Ishikawa (cell line): Measurements from ENCODE around the gene ATP6V1D.

ENCODE experiments used
- CEBPB ChIP-seq: IDR thresholded peaks from 2 replicates; pipeline ENCODE4 v1.6.1; 2012
- CREB1 ChIP-seq: IDR thresholded peaks from 2 replicates; pipeline ENCODE4 v1.6.1; 2012; ENCODE audit warnings: low read depth
- EGR1 ChIP-seq: IDR thresholded peaks from 2 replicates; pipeline ENCODE4 v1.6.1; 2012
- EP300 ChIP-seq: IDR thresholded peaks from 2 replicates; pipeline ENCODE4 v1.6.1; 2012; ENCODE audit warnings: borderline replicate concordance
- FOXM1 ChIP-seq: IDR thresholded peaks from 2 replicates; pipeline ENCODE4 v1.6.1; 2012; ENCODE audit warnings: low read depth, borderline replicate concordance
- NFIC ChIP-seq: IDR thresholded peaks from 2 replicates; pipeline ENCODE4 v1.6.1; 2012
- RAD21 ChIP-seq: IDR thresholded peaks from 2 replicates; pipeline ENCODE4 v1.6.1; 2012; ENCODE audit warnings: low read depth
- TAF1 ChIP-seq: IDR thresholded peaks from 2 replicates; pipeline ENCODE4 v1.6.1; 2012; ENCODE audit warnings: low read depth, mild to moderate bottlenecking
- TCF12 ChIP-seq: IDR thresholded peaks from 2 replicates; pipeline ENCODE4 v1.6.1; 2012; ENCODE audit warnings: low read depth
- TEAD4 ChIP-seq: IDR thresholded peaks from 2 replicates; pipeline ENCODE4 v1.6.1; 2012
- YY1 ChIP-seq: IDR thresholded peaks from 2 replicates; pipeline ENCODE4 v1.6.1; 2012; ENCODE audit warnings: low read depth
- ZBTB7A ChIP-seq: IDR thresholded peaks from 2 replicates; pipeline ENCODE4 v1.6.1; 2012; ENCODE audit warnings: low read depth
- TF ChIP-seq, protein P1 (sequence below): IDR thresholded peaks from 2 replicates; pipeline ENCODE4 v1.6.1; 2012; ENCODE audit warnings: low read depth, mild to moderate bottlenecking
- TF ChIP-seq, protein P2 (sequence below): IDR thresholded peaks from 2 replicates; pipeline ENCODE4 v1.6.1; 2012
- TF ChIP-seq, protein P3 (sequence below): IDR thresholded peaks from 2 replicates; pipeline ENCODE4 v1.6.1; 2012

Gene ATP6V1D

DNA sequence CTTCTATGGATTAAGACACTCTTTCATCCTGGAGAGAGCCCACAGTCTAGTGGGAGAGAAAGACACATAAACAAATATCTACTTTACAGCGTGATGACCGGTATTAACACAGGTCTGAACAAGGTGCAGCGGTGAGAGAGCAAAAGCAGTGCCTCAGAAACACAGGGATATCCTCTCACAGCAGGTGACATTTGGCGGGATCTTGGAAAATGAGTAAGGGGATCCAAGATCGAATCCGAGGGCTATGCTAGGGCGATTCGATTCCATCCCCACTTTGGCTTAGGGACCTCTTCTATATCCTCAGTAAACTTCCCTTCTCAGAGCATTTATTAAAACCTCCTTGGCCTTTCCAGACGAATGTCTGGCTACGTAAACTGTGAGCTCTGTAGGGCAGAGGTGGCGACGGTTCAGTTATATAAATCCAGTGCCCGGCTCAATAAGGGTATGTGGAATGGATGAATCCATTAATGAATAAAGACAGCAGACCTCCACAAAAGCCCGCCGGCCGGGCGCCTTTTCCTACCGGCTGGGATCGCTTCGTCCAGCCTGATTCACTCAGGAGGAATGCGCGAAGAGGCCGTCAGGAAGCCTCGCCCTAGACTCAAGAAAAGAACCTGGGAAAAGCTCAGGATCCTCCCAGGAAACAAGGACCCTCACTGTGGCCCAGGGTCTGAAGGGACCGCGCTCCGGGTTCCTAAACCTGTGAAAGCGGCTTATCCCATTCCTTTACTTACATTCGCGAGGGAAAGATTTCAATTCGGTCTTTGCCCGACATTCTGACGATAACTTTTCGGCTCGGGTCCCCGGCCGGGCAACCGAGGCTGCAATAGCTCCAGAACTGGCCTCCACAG, 455 bp downstream of the ATP6V1D start:
- TF ChIP-seq TAF1 (peak; percentile 6; the same call in 1 of the 2 replicates), EGR1 (no peak)

DNA sequence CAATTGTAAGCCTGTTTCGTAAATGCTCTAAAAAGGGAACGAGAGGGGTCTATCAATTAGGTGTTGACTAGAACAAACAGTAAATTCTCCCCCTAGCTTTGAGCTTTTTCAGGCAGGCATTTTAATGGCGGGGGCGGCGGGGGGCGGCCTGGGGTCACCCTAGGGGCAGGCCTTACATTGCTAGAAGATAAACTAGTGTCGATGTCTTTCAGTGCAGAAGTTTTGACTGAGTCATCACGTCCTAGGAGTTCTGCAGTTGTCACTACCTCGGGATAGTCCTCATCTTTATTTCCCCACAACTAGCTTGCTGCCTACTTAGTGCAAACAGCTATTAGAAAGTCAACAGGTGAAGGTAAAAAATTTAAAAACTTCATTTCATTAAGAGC, 1.6 kb downstream of the ATP6V1D start:
- TF ChIP-seq TAF1, result no peak
- TF ChIP-seq TCF12, result no peak
- no peak for TF ChIP-seq NFIC
- no peak for TF ChIP-seq CREB1
- TF ChIP-seq, protein P1, sequence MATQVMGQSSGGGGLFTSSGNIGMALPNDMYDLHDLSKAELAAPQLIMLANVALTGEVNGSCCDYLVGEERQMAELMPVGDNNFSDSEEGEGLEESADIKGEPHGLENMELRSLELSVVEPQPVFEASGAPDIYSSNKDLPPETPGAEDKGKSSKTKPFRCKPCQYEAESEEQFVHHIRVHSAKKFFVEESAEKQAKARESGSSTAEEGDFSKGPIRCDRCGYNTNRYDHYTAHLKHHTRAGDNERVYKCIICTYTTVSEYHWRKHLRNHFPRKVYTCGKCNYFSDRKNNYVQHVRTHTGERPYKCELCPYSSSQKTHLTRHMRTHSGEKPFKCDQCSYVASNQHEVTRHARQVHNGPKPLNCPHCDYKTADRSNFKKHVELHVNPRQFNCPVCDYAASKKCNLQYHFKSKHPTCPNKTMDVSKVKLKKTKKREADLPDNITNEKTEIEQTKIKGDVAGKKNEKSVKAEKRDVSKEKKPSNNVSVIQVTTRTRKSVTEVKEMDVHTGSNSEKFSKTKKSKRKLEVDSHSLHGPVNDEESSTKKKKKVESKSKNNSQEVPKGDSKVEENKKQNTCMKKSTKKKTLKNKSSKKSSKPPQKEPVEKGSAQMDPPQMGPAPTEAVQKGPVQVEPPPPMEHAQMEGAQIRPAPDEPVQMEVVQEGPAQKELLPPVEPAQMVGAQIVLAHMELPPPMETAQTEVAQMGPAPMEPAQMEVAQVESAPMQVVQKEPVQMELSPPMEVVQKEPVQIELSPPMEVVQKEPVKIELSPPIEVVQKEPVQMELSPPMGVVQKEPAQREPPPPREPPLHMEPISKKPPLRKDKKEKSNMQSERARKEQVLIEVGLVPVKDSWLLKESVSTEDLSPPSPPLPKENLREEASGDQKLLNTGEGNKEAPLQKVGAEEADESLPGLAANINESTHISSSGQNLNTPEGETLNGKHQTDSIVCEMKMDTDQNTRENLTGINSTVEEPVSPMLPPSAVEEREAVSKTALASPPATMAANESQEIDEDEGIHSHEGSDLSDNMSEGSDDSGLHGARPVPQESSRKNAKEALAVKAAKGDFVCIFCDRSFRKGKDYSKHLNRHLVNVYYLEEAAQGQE, result no peak
- TF ChIP-seq, protein P2, sequence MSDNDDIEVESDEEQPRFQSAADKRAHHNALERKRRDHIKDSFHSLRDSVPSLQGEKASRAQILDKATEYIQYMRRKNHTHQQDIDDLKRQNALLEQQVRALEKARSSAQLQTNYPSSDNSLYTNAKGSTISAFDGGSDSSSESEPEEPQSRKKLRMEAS, result no peak
- TF ChIP-seq EGR1, result no peak
- TF ChIP-seq FOXM1, result no peak
- no peak for TF ChIP-seq RAD21
- TF ChIP-seq, protein P3, sequence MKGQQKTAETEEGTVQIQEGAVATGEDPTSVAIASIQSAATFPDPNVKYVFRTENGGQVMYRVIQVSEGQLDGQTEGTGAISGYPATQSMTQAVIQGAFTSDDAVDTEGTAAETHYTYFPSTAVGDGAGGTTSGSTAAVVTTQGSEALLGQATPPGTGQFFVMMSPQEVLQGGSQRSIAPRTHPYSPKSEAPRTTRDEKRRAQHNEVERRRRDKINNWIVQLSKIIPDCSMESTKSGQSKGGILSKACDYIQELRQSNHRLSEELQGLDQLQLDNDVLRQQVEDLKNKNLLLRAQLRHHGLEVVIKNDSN, result no peak
- no peak for TF ChIP-seq TEAD4
- no peak for TF ChIP-seq ZBTB7A
- no peak for TF ChIP-seq YY1

DNA sequence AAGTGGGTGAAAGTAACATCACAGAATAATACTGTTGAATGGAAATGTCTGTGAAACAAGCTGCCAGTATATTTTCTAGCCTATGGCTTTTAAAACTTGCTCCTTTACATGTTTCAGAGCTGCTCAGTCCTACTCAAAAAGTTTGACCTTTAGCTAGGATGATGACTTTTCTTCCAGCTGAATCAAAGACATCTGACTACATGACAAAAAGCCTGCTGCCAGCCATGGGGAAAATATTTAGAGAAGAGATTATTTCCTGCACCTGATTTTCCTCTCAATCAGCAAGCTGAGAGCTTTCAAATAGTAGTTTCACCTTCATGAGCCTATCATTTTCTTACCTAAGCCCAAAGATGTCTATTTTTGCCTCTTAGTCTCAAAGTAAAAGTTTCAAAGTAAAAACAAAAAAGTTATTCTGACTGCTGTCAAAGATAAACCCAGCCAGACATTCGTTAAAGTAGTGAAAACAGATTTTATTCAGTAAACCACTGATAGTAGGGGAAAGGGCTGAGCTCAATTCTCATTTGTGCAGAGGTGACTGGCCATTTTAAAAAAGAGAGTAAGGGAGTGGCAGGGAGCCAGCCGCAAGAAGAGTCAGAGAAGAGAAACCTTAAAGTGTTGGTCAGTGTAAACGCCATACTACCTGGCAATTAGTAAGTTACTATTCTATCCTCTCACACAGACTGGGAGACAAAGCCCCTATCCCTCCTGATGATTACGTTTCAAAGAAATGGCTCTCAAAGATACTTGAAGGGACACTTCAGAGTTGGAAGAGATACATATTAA, 2.2 kb downstream of the ATP6V1D start:
- no peak for TF ChIP-seq EP300
- TF ChIP-seq EGR1, result no peak
- no peak for TF ChIP-seq FOXM1
- TF ChIP-seq, protein P1, result no peak
- TF ChIP-seq RAD21, result no peak
- TF ChIP-seq TAF1, result no peak
- no peak for TF ChIP-seq TCF12
- no peak for TF ChIP-seq YY1
- no peak for TF ChIP-seq NFIC
- TF ChIP-seq, protein P2, result no peak
- no peak for TF ChIP-seq CREB1
- TF ChIP-seq TEAD4, result no peak
- TF ChIP-seq, protein P3, result no peak
- no peak for TF ChIP-seq CEBPB
- no peak for TF ChIP-seq ZBTB7A

DNA sequence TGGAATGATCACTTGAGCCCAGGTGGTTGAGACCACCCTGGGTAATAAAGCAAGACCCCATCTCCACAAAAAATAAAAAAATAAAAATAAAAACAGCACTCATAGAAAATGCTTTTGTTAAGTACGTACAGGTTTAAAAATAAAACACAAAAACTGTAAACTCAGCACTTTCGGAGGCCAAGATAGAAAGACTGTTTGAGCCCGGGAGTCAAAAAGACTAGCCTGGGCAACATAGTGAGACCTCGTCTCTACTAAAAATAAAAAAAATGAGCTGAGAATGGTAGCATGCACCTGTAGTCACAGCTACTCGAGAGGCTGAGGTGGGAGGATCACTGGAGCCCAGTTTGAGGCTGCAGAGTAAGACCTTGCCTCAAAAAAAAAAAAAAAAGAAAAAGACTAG, 7.5 kb downstream of the ATP6V1D start:
- TF ChIP-seq CREB1, result no peak
- TF ChIP-seq TEAD4, result no peak
- no peak for TF ChIP-seq RAD21
- no peak for TF ChIP-seq YY1

DNA sequence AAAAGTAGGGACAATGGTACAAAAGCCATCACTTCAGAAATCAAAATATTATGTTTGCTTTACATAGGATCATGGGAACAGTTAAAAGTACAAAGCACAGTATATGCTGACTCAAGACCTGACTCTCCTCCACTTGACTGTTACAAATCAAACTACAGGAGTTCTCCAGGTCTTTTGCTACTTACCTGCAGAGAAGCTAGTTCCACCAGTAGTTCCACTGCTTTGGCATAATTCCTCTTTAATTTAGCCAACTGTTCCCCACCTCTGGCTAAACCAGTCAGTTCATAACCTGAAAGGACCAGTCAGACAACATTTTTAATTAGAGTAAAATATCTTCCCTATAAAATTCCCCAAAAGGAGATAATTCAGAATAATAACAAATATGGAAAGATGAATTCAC, 14.0 kb downstream of the ATP6V1D start:
- no peak for TF ChIP-seq YY1
- TF ChIP-seq CEBPB, result no peak
- TF ChIP-seq ZBTB7A, result no peak
- TF ChIP-seq, protein P3, result no peak
- no peak for TF ChIP-seq RAD21
- TF ChIP-seq, protein P2, result no peak
- TF ChIP-seq NFIC, result no peak
- TF ChIP-seq CREB1, result no peak
- no peak for TF ChIP-seq EP300
- TF ChIP-seq, protein P1, result no peak
- TF ChIP-seq FOXM1, result no peak
- TF ChIP-seq EGR1, result no peak
- no peak for TF ChIP-seq TEAD4
- no peak for TF ChIP-seq TCF12
- no peak for TF ChIP-seq TAF1
